GM21515 (cell line): ENCODE results near the gene ATP9A.
"Not testable (repeated sequence)": the region's sequence is repeated elsewhere in the genome, so short reads cannot be mapped to it uniquely, and the experiment has no call there.

Experiments used
- ATAC-seq: cut with Tn5 transposase; IDR thresholded peaks from one replicate; pipeline ENCODE4 v1.9.1; 2021; ENCODE audit not compliant: unreplicated experiment

The ATP9A gene, protein sequence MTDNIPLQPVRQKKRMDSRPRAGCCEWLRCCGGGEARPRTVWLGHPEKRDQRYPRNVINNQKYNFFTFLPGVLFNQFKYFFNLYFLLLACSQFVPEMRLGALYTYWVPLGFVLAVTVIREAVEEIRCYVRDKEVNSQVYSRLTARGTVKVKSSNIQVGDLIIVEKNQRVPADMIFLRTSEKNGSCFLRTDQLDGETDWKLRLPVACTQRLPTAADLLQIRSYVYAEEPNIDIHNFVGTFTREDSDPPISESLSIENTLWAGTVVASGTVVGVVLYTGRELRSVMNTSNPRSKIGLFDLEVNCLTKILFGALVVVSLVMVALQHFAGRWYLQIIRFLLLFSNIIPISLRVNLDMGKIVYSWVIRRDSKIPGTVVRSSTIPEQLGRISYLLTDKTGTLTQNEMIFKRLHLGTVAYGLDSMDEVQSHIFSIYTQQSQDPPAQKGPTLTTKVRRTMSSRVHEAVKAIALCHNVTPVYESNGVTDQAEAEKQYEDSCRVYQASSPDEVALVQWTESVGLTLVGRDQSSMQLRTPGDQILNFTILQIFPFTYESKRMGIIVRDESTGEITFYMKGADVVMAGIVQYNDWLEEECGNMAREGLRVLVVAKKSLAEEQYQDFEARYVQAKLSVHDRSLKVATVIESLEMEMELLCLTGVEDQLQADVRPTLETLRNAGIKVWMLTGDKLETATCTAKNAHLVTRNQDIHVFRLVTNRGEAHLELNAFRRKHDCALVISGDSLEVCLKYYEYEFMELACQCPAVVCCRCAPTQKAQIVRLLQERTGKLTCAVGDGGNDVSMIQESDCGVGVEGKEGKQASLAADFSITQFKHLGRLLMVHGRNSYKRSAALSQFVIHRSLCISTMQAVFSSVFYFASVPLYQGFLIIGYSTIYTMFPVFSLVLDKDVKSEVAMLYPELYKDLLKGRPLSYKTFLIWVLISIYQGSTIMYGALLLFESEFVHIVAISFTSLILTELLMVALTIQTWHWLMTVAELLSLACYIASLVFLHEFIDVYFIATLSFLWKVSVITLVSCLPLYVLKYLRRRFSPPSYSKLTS

DNA sequence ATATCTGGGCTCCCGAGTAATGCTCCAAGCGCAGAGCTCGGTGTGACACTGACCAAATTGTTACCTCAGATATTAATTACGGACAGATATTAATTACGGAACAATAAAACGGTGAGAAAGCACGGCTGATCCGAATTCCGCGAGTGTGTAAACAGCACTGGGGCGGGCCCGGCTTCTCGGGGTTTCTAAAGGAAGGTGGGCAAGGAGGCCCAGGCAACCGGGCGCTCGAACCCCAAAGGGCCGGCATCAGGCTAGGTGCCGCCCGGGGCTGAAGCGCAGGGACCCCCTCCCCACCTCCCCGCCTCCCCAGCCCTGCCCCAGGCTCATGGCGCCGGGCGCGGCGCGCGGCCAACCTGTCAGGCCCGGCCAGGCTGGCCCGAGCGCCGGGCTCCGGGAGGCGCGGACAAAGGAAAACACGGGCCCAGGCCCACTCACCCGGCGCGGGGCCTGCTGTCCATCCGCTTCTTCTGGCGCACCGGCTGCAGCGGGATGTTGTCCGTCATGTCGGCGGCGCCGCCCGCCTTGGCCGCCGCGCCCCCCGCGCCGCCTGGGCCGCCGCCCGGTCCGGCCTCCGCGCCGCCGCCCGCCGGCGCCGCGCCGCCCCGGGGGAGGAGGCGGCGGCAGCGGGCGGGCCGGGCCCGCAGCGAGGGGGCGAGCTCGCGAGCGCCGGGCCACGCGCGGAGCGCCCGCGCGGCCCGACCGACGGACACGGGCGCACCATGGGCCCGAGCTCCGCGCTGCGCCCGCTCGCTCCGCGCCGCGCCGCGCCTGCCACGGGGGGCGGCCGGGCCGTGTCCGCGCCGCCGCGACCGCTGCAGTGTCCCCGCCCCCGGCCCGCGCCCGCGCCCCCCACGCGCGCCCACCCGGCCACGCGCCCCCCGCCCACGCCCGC is at the start of gene ATP9A:
TSS of gene ATP9A (minus strand) at position 524 of the 892 bp plus-strand sequence. CDS start at position 503, 21 bp downstream.
- ATAC-seq, result no peak

GRCh38 chr20:51816856-51817255 is 48.7 kb upstream of the ATP9A start:
- ATAC-seq, result not testable (repeated sequence)

DNA sequence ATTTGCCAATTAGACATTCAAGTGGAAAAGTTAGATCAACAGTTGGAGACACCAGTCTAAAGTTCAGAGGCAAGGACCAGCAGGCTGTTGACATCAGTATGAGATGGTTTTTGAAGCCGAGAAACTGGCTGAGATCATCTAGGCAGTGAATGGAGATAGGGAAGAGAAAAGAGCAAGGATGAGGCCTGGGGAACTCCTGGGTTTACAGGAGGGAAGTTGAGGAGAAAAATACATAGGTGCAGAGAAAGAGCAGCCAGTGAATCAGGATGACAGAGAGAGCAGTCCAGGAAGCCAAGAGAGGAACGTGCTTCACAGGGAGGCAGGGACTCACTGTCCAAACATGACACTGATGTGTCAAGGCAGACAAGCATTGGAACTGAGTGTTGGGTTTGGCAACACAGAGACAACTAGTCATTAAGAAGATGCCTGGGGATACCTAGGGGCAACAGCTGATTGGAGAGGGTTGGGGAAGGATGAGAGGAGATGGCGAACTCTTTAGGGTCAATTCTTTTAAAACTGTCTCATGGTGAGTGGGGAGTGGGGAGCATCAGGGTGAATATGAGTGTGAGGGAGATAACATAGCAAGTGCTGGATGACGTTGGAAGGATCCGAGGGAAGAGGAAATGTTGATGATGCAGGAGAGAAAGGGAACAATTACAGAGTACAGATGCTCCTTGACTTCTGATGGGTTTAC is 47.3 kb upstream of the ATP9A start:
- no peak for ATAC-seq

DNA sequence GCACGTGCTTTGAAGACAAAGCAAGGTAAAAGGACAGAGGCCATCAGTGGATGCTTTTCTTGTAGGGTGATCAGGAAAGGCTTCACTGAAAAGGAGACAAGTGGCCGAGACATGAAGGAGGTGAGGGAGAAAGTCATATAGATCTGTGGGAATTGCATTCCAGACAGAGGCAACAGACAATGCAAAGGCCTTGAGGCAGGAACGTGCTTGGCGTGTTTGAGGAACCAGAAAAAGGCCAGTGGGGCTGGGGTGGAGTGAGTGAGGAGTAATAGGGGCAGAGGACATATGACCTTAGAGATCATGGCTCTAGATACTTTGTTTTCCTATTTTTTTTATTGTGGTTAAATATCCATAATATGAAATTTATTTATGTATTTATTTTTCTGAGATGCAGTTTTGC is 44.7 kb upstream of the ATP9A start:
- ATAC-seq, result no peak

DNA sequence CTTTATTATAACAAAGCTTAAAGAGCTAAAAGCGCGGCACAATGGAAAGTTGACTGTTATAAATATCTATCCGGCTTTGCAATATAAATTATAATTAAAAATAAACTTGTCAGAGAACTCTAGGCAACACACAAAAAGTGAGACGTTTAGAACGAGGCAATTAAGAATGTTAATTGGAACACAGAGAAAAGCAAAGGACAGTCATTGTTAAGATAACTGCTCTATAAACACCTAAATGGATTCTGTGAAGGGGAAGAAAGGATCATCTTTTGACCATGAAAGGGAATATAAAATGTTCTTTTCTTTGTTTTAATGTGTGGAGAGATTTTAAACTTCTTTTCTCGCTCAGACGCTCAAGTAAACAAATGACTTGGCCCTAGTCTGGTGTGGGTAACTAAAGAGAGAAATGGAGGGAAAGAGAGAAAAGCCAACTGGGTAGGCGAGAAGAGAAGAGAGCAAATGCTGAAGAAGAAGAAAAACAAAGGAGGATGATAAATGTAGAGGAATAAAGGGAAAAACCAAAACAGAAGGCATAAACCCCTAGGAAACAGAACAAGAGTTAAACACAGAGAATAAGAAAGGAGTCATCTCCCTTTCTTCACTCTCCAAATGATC is 43.4 kb upstream of the ATP9A start:
- no peak for ATAC-seq

DNA sequence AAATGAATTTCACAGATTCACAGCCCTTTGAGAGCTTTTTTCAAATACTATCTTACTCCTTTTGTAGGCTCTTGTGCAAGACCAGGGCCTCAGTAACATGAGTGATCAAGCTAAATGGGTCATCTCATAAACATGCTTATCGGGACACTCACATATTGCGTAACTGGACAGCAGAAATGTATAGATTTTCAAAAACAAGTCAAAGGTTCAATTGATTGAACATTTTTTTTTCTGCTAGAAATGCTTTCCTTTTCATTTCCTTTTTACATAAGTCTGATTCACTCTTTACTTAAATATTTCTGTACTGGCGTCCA is 42.8 kb upstream of the ATP9A start:
- ATAC-seq, result no peak

DNA sequence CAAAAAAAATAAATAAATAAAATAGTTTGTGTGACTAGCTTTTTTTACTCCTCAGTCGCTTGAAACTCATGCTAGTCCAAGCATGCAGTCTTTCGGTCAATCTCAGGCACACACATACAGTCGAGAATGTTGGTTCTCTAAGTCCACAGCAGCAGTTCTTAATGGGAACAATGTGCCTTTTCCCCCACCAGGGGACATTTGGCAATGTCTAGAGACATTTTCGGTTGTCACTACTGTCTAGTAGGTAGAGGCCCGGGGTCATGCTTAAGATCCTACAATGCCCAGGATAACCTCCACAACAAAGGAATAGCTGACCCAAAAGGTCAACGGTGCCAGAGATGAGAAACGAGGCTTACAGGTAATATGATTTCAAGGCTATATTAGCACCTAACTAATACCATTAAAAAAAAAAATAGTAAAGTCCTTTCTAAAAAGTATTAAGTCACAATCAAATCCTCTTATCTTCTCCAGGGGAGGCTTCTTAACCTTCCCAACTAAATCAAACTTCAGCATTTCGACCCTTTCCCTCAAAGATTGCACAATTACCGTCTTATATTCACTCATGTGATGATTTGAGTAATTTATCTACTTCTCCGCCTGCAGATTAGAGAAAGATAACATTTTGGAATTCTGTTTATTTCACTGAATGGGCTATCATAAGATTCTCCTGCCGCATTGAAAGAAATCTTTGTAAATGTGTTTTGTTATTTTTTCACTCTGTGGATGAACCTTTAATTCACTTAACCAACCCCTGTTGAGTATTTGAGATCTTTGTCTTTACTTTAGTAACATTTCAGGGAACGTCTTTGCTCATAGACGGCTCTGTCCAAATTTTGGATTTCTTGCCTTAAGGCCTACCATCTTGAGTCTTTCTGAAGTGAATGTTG is 42.2 kb upstream of the ATP9A start:
- ATAC-seq, result no peak

DNA sequence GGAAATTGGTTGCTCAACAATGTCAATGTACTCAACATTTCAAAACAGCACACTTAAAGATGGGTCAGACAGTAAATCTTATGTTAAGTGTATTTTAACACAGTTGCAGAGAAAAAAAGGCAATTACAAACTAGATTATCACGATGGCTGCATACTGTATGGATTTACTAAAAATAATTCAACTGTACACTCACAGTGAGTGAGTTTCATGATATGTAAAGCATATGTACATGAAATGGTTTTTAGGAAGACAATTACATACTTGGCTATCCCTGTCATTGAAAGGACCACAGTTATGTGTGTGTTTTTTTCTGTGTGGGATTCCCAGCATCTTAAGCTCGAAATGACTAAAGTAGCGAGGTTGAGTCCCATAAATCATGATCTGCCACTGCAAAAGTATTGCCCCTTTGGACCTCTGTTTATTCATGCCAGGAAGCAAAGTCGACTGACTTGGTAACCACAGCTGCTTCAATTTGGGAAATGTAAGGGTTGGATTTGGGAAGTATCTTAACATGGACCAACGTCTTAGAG is 39.6 kb upstream of the ATP9A start:
- ATAC-seq, result no peak

DNA sequence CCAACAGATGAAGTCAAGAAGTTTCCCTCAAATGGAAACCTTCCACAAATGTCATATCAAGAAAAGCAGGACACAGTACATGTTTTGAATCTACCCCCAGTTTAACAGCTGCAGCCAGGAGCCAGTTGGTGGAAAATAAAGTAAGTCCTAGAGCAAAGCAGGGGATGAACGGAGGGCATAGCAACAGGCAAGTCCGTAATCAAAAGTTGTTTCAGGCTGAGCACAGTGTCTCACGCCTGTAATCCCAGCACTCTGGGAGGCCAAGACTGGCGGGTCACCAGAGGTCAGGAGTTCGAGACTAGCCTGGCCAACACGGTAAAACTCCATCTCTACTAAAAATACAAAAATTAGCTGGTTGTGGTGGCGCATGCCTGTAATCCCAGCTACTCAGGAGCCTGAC is 36.6 kb upstream of the ATP9A start:
- ATAC-seq, result no peak

GRCh38 chr20:51803148-51803854 is 35.1 kb upstream of the ATP9A start:
- ATAC-seq, result no peak

- ATAC-seq, result no peak
Measured at GRCh38 chr20:51802170-51802751, 34.1 kb upstream of the ATP9A start, which contains the start of gene SALL4. Gene SALL4, minus strand, starts transcription at chr20:51802521. Its CDS starts 113 bp downstream, at chr20:51802408.

GRCh38 chr20:51801823-51802123 is 33.6 kb upstream of the ATP9A start:
- ATAC-seq, result no peak

GRCh38 chr20:51801122-51801822 is 33.1 kb upstream of the ATP9A start:
- ATAC-seq, result no peak

DNA sequence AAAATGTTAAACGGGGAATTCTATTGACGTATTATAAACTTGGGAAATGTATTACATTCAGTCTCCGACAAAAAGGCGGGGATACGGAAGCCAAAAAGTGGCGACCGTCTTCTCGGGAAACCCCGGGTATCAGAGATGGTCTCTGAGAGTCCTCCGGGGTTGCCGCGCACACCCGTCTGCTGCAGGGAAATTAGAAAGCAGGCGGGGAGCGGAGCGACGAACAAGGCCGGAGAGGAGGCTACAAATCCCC is 32.6 kb upstream of the ATP9A start:
- no peak for ATAC-seq

- ATAC-seq, result no peak
Measured at GRCh38 chr20:51800060-51800871, 32.1 kb upstream of the ATP9A start.

DNA sequence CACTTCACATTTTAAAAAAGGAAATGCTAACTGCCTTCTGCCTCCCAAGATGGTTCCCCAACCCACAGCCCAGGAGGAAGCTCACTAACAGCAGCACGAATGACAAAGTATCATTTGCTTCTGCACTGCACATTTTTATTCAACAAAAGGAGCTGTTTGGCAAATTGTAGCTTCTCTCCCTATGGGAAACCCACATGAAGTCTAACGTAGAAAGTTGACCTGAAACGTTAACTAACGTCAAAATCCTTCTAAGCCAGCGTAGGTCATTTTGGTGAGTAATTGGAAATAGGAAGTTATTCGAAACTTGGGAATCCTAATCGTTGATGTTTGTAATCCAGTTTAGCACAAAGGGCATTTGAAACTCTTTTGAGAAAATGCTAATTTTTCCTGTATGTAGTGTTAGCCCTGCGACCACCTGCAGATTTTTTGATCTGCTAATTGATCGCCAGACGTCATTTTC is 31.2 kb upstream of the ATP9A start:
- ATAC-seq, result no peak
